DMS153 treated with DMSO at 0.1 percent for 48 hours (cell line): ENCODE data around the gene FIBIN.
"Not testable (repeated sequence)": the region's sequence is repeated elsewhere in the genome, so short reads cannot be mapped to it uniquely, and the experiment has no call there.

Experiments
- DNase-seq: peaks from one replicate; lab custom pipeline; 2025; ENCODE audit not compliant: unreplicated experiment; lab: John Stamatoyannopoulos, UW

FIBIN gene

DNA sequence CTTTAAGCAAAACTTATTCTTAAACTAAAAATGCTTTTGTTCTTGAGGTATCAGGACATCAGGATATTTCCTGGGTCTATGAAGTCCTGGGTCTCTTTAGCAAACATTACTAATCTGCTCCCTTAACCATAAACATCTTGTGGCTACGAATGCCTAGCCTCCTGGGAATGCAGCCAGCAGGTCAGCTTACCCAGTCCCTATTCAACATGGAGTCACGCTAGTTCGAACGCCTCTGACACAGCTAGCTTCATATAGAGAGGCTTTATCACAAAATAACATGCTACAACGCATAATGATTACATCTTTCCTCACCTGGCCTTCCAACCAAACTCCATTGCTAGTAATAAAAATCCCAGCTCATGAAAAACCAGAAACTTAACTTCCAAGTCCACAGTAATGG lies 17.5 kb upstream of the FIBIN start:
- DNase-seq = no peak

DNA sequence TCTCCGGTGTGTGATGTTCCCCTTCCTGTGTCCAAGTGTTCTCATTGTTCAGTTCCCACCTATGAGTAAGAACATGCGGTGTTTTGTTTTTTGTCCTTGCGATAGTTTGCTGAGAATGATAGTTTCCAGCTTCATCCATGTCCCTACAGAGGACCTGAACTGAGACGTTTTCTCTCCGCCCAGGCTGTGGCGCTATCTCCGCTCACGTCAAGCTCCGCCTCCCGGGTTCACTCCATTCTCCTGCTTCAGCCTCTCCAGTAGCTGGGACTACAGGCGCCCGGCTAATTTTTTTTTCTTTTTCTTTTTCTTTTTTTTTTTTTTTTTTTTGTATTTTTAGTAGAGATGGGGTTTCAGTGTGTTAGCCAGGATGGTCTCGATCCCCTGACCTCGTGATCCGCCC lies 16.7 kb upstream of the FIBIN start:
- not testable (repeated sequence) for DNase-seq

DNA sequence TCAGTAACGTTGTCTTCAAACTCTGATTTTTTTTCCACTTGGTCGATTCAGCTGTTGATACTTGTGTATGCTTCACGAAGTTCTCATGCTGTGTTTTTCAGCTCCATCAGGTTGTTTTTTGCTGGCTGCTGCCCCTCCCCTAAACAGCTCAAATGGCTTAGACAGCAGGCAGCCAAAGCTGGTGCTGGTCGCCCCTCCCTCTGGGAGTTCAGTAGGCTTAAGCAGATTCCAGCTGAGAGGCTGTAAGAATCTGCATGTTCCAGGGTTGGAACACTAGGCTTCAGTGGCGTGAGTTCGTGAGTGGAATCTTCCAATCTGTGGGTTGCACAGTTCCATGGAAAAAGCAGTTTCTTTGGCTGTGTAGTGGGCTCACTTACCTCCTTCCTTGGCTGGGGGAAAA lies 10.3 kb upstream of the FIBIN start:
- no peak for DNase-seq

DNA sequence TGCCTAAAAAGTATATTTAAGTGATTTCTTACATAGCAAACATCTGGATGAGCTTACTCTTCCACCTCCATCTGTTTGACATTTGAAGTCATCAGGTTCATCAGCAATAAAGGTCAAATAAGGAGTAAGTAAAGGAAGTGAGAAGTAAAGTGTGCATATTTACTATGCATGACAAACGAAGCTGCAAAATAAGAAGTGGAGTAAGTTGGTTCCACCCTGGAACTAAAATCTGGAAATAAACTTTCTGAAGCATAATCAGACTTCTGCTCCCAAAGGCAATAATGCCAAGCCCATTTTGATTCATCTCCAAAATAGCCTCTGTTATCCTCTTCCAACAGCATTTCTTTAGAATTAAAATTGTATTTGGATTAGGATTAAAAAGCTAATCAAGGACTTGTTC lies 8.4 kb upstream of the FIBIN start:
- no peak for DNase-seq

DNA sequence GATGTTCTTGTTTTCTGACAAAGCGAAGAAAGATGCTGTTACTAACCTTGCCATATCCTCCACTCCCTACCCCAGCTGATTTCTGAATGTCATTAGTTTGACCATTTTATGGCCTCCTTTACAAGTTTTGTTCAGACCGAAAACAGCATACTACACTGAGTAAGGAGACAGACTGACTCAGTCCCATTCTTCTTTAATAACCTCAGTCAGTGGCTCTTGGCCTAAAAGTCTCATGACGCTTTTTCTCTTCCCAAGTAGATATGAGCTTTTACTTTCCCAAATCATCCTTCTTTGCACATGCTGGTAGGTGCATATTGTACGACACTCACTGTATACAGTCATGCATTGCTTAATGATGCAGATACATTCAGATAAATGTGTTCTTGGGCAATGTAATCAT lies 8.0 kb upstream of the FIBIN start:
- no peak for DNase-seq

DNA sequence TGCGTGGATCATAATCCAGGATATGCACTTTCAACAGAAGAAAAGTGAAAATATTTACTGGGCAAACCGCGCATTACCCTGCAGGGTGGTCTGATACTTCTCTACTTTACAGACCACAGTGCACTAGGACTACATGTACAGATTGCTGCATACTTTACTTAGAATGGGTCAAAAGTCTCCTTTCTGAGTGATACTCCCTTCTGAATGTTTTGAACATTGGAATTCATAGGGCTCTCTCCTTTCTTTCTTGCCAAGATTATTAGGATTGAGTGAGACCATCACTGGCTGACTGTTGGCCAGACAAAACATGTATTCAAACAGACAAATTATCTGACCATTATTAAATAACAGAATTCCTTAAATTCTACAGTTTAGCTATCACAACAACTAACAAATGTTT lies 6.6 kb upstream of the FIBIN start:
- DNase-seq = no peak

DNA sequence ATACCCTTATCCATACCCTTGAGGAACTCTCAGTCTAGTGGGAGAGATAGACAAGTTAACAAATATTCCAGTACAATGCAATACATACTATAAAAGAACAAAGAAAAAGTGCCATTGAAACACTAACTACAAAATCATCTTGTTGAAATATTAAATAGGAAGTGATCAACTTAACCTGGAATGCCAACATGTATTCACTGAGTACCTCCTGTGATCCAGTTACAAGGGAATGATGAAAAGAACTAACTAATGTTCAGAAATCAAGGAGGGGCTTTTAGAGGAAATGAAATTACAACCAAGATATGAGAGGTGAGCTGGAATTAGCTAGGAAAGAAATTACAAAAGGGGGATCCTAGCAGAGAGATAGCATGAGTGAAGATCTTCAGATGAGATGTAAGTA lies 6.2 kb upstream of the FIBIN start:
- DNase-seq = no peak

DNA sequence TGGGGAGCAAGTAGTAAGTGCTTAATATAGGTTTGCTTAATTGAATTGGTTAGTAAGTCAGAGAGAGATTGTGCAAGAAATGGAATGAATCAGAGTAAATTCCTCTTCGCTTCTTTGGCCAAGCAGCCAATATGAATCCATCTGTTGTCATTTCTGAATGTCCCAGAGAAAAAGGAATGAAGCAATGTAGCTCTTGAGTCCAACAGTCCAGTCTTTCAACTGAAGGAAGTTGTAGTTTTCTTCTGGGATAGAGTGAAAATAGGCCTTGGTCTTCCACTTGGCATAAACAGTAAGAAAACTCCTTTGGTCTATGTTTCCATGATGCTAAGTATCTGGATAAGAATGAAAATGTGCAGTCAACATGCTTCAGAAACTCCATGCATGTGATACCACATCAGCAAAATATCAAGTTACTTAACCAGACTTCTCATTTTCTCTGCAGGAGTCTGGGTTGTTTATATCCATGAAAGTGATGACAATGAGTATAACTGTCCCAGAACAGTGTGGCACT lies 1.8 kb upstream of the FIBIN start:
- no peak for DNase-seq

DNA sequence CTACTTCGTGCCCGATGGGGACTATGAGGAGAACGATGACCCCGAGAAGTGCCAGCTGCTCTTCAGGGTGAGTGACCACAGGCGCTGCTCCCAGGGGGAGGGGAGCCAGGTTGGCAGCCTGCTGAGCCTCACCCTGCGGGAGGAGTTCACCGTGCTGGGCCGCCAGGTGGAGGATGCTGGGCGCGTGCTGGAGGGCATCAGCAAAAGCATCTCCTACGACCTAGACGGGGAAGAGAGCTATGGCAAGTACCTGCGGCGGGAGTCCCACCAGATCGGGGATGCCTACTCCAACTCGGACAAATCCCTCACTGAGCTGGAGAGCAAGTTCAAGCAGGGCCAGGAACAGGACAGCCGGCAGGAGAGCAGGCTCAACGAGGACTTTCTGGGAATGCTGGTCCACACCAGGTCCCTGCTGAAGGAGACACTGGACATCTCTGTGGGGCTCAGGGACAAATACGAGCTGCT lies 751 bp downstream of the FIBIN start:
- DNase-seq = no peak

DNA sequence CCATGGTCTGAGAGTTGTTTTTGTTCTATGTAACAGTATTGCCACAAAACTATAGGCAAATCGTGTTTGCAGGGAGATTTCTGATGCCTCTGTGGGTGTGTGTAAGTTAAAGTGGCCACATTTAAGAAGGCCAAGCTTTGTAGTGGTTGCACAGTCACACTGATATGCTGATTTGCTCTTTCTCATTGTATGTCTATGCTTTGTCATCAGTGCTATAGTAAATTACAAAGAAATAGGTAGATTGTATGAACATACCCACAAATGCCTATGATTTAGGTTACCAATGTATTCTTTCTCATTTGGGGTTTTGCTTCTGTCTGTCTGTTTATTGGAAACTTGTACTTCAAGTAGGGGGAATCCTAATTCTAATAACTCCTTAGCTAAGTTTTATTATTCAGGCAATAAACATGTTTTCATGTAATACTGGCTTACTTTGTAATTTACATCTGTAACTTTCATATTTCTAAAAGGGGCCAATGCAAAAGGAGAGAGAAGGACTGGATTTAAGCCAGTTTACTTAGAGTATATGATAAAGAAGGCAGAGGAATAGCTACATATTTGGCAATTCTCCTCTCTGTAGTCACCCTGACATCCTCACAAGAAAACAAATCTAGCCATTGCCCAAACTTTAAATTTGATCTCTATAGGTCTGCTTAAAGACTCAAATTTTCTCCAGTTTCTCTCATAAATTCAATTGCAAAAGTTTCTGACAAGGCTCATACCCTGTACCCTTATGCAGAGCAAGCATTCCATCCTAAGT lies 2.0 kb downstream of the FIBIN start:
- no peak for DNase-seq

DNA sequence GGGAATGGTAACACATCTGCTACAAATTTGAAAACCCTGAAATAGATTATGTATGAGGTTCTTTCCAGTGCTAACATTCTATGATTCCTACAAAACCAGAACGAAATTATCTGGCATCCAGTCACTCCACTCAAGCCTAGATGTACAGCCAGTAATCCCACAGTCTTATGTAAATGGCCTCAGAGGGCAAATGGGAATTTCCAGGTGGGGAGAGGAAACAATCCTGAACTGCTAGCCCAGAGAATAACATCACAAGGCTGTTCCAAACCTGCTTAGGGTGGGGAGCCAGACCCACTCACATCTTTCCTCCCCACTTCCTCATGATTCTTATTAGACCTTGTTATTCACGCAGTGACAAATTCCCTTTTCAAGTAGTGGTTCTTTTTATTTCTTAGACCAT lies 3.5 kb downstream of the FIBIN start:
- DNase-seq = no peak

DNA sequence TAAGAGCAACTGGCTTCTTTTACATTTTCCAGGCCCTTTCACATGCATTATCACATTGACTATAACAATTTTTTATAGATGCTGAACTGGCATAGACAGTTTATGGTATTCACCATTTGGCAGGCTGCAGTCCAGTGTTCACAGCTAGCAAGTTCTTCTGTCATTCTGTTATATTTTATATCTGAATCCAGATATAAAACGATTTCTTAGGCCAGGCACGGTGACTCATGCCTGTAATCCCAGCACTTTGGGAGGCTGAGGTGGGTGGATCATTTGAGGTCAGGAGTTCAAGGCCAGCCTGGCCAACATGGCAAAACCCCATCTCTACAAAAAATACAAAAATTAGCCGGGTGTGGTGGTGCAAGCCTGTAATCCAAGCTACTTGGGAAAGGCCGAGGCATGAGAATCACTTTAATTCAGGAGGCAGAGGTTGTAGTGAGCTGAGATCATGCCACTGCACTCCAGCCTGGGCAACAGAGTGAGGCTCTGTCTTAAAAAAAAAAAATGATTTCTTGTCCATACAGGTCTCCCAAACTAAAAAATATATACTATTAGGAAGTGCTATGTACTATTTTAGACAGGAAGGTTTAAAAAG lies 7.3 kb downstream of the FIBIN start:
- not testable (repeated sequence) for DNase-seq

DNA sequence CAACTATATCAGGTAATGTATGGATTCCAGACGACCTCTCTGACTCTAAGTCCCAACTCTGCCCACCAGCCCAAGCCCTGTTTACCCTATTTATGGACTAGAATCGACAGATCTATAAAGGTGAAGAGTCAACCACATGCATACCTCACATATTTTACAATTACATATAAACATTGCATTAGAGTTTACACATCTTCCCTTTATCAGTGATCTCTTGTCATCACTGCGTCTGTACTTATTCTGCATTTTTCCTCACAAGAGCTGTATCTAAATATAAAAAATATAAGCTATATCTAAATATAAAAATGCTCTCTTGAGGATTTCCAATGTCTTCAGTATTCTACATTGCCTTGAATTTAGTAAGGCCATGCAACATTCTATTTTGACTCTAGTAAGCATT lies 8.5 kb downstream of the FIBIN start:
- no peak for DNase-seq

DNA sequence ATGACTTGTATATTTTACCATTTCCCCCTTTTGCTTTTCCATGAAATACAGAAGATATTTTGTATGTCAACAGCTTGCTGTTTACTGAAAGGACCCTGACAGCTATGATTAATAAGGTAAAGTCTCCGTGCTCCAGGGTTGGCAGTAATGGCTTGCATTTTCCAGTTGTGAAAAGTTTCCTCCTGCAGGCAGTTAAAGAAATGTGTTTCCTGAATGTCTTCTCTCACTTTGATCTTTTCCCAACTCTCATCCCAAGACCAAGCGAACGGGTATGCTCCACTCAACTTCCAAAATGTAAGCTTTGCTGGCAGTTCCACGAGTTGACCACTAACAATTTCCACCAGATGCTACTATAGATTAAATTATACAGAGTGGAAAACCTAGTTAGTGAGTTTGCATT lies 8.9 kb downstream of the FIBIN start:
- DNase-seq = no peak

DNA sequence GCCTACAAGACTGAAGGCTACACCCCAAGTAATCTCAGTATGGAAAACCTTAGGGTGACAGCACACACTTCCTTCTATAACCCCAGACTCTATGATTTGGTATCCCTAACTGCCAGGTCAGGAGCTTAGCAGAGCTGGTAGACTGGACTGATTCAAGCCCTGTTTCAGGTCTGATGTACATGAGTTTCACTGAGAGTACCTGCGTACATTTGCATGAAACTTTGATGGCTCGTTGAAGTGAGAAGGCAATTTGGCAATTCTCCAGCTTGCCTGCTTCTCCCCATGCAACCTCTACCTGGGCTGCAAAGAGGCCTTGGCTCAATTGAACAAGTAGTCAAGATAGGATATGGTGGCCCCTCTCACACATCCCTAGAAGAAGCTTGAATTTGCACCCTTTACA lies 10.2 kb downstream of the FIBIN start:
- no peak for DNase-seq

DNA sequence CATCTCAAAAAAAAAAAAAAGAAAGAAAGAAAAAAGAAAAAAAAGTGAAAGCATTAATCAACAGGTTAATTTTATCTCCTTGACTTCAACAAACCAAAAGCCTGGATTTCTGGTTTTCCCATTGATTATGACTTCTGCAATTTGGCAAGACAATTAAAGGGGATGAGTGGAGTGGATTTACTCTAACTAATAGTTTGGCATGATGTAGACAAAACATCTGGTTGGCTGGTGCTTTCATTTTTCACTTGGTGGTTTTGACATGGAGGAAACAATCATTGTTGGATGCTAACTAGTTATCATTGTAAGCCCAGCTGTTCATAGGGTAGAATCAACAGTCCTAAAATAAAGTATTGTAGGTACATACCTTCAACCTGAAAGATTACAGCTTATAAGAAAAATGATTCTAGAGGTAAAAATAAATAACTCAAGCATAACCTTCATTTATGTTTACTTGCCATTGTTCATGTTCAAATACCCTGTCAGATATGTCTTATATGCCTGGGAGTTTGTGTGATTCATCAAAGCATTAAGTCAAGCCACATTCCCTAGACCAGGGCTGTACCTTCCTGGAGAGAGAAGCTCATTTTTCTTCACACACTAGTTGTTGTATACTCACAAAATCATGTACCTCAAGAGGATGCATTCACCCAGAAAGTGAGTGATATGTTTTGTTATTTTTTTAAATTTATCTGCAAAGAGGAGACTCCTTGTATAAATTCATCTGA lies 15.1 kb downstream of the FIBIN start:
- no peak for DNase-seq

DNA sequence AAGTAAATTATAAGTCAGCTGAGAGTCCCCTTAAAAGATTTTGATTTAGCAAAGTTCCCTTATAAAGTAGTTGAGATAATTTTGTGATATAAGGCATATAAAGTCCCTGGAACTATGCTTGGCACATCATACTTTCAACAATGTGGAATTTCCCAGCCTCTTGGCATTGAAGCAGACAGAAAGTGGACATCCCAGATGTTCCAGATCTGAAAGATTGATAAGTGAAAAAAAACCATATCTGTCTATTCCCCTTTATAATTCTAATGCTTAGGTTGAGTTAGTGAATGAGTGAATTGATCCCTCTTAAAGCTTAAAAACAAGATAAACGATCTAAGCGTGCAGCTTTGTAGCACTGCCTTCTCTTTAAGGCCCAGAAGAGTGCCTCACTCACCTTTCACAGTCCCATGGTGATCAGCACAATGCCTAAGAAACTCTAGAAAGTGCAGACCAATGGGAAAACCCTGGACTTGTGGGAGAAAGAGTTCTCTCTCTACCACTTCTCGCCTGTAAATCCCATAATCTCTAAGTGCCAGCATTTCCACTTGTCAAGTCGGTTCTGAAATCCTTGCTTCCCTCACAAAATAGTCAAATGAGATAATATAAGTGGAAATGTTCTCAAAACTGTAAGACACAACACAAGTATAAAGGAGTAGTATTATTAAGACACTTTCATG lies 17.8 kb downstream of the FIBIN start:
- no peak for DNase-seq

DNA sequence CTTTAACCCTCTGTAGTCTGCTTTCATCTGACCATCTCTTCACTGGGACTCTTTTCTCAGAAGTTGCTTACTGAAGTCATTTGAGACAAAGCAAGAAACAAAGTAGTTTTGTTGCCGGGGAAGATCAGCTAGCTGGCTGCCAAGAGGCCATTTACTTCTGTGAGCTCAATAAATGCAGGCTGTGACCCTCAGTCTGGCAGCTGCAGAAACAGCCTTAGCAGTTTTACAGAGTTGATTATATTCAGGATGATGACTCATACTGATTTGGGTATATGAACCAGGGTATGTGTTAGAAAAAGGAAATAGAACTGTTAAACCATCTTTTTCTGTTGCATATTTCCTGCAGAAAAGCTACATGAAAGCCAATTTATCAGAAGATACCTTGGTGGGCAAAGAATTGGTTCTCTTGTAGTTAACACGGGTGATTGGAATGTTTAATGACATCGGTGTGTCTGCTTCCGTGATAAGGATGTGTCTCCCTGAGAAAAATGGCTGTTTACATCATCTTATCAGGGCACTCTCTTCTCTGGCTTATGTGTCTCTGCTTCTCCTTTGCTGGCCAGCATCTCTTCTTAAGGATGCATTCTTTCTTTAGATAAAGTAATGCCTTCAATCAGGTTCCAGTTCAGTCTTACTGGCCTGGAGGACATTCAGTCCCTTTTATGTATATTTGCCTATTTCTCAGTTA lies 18.5 kb downstream of the FIBIN start:
- DNase-seq = no peak

DNA sequence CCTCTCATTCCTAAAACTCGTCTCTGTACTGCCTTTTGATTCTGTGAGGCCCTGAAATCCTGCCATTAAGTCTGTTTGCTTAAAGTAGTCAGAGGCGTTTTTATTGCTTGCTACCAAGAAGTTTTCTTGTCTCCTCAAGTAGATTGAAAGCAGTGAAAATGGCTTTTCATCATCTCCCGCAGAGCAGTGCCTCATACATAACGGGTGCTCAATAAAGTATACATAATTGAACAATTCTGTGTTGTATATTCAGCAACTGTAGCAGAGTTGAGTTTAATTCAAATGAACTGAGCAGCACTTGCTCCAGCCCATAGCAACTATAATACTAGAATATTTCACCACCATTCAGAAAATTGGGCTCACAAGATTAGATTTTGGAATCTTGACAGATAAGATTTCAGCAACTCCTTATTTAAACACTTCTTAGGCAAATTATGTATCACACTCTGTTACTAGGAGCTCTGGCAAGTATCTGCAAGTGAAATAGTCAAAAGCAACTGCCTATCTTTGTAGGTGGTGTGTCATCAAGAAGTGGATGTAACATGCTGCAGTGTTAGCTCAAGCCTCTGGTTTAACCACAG lies 20.0 kb downstream of the FIBIN start:
- no peak for DNase-seq

DNA sequence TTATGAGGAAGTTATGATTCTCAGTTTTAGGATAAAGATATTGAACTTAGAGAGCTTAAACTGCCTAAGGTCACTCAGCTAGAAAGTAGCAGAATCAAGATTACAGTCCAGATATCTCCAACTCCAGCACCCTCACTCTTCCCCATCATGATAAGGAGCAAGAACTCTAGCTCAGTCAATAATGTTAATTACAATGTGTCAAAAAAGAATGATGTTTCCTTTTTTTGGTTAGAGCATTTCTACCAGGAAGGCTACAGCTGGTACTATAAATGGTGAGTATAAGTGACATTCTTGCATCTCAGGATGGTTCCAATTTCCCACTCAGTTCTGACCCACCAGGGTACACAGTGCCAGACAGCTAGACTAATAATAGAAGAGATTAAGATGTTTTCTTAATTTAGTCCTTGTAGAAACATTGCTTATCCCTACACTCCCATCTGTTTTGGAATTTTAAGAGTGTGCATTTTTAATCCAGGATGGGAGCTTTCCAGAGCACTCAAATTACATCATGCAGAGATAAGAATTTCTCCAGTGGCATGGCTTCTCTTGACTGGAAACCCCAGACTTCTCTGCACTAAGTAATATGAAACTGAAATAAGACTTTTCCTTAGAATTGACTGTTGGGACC lies 25.1 kb downstream of the FIBIN start:
- no peak for DNase-seq
